Measurements from ENCODE around the gene ITFG2.
"Not testable (repeated sequence)": the region's sequence is repeated elsewhere in the genome, so short reads cannot be mapped to it uniquely, and the experiment has no call there.

Gene ITFG2
- total RNA-seq, result 51.2 reads per million, percentile 69 among the genes with 10 or more reads in this experiment

DNA sequence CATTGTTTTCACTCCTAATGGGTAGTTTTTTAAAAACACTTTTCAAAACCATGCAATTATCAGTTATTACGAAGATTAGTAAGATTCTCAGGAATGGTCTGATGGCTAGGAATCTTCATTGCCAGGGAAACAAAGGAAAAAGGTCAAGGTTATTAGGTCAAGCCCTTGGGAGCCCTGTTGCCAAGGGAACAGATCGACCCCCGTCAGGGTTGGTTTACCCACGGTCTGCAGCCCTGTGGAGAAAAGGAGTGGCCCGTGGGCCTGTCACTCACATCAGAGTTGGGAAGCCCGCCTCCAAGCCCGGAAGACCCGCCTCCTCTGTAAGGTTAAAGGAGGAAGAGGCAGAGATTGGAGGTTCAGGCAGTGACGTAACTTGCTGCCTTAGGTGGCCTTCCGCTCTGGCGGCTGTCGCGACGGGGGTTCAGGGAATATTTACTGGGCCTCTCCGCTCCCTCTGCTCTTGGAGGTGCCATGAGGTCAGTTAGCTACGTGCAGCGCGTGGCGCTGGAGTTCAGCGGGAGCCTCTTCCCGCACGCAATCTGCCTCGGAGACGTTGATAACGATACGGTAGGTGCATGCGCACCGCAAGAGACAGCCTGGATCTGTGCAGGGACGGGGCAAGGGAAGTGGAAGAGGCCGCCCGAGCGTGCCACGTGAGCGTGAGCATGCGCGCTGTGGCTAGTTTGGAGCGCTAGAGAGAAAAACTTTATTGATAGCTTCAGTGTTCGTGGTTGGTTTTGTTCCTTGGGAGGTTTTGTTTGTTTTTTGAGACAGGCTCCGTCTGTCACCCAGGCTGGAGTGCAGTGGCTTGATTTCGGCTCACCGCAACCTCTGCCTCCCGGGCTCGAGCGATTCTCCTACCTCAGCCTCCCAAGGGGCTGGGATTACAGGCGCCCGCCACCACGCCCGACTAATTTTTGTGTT is at the start of gene ITFG2:
Gene ITFG2, plus strand, starts transcription at position 379 of the 924 bp plus-strand sequence. Its CDS starts 93 bp downstream, at position 472.
- DNase-seq, result peak; percentile 93

DNA sequence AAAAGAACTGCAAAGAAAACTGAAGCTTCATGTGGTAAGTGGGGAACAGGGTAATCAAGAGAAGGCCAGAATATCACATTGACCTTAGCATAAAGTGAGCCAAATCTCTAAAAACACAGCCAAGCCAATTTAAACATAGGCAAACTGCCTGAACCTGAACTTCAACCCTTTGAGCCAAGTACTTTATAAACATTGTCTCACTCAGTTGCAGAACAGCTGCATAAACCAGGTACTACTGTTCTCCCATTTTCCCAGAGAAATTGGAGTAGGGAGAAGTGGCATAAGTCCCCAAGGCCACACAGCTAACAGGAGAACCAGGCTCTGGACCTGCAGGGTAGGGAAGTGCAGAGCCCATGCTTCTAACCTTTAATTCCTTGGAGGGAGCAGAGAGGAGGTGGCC is 48.1 kb upstream of the ITFG2 start:
- no peak for DNase-seq

DNA sequence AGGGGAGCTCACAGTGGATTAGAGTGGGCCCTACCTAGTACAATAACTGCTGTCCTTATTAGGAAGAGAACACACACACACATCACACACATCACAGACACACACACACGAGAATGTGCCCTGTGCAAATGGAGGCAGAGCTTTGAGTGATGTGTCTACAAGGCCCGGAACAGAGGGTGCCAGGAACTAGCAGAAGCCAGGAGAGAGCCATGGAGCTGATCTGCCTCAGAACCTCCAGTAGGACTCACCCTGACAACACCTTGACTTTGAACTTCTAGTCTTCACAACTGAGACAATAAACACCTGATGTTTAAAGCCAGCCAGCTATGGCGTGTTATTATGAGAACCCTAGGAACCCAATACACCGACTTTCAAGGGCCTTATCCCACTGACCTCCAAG is 47.4 kb upstream of the ITFG2 start:
- no peak for DNase-seq

DNA sequence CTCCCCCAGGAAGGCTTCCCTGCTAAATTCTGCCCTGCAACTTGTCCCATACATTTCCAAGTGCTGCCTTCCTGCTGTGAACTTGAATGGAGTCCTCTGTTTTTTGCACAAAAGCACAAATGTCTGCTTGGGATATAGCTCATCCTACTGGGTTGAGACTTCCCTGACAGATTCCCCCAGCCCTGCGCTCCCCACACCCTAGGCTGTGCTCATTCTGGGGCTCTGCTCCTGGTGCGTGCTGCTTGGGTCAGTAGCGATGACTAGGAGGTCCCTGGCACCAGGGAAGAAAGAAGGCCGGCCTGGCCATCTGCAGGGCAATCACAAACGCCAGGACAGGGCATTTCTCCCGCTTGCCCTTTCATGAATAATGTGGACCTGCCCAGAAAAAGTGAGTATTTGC is 46.9 kb upstream of the ITFG2 start:
- no peak for DNase-seq

DNA sequence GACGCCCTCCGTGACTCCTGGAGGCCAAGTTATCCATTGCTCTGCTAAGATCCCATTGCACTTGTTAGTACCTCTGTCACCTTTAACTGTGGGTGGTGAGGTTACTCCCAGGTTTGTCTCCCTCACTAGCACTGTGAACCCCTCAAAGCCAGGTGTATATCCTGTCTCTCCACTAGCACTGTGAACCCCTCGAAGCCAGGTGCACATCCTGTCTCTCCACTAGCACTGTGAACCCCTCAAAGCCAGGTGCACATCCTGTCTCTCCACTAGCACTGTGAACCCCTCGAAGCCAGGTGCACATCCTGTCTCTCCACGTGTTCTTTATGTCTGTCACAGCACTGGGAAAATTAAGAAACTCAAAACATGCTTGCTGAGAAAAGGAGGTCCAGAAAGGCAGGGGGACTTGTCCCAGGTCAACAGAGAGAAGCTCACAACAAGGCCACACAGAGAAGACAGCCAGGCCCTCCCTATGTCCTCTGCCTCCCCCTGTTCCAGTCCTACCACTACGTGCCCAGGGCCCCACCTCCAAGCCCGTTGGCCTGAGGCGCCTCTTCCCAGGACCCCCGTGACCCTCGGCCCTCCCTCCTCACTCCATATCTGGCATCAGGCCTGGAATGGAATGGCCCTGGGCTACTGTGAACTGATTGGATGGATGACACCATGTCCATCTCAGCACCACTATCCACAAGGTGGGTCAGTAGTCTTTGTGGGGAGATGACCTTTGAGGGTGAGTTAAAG is 44.1 kb upstream of the ITFG2 start:
- DNase-seq, result no peak

DNA sequence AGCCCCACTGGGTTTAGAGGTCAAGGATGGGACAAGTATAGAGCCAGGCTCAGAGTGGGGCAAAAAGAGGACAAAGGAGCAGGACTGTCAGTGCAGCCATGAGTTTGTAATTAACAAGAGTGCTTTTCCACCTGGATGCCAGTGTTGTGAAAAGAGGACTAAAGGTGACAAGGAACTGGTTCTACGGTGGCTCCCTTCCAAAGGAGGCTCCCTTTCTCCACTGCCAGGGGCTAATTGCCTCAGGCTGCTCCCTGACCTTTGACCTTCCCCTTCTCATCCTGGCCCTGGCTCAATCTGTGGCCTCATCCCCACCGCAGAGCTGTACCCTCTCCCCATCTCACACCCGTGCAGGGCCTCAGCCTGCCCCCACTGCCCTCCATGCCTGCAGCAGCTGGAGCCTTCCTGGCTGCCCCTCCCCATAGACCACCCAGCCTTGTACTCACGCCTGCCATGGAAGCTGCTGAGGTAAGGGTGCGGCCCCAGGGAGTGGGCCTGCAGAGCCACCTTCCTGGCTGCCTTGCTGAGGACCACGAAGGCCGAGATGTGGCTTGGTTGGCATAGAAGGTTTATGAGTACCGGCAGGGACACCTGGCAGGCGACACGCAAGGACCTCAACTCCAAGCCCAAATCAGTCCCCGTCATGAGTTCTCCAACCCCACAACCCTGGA is 42.5 kb upstream of the ITFG2 start:
- DNase-seq, result no peak

DNA sequence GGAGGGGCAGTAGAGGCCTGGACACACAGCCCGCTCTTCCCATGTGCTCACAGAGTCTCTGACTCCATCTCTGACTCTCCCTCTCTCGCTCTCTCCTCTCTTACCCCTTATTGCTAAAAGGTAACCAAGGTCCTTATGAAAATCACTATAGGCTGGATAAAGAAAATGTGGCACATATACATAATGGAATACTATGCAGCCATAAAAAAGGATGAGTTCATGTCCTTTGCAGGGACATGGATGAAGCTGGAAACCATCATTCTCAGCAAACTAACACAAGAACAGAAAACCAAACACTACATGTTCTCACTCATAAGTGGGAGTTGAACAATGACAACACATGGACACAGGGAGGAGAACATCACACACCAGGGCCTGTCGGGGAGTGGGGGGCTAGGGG is 41.9 kb upstream of the ITFG2 start:
- not testable (repeated sequence) for DNase-seq

DNA sequence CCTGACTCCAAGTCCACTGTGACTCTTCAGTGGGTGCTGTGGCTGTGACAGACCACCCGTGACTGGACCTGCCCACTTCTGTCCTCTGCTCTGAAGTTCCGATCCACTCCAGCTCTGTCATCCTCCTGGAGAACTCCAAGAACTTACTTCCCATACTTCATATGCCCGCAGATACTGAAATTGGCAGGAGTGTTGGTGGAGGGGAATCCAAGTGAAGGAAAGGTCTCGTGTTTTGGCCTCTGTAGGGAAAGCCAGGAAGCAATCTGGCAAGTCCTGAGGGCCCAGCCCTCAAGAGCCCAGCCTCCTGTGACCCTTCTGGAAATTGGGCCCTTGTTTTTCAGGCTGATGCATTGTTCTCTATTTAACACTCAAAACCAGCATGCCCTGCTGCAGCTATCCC is 40.1 kb upstream of the ITFG2 start:
- no peak for DNase-seq

DNA sequence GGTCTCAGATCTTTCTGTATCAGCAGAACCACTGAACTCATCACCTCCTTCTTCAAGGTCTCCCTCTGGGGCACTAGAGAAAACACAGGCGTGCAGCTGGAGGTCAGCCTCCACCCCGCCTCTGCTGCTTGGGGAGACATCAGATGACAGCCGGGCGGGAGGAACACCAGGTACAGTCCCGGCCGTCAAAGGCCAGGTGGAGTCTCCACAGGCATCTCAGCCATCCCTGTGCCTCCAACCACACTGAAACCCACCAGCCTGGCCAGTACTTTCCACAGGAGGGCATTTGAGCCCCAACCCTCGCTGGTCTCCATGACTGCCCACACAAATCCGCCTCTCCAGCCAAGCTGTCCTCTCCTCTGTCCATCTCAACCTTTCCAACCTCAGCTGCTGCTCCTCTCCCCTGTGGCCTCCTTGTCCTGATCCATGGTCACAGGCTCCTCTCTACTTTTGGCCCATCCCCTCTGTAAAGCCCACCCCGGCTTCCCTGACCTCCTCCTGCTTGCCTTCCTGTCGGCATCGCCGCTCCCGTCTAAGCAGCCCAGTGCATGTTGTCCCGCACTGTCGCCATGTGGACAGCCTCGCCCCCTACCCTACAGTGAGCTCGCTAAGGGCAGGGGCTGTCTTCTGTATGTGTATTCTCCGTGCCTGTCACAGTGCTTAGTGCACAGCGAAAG is 39.1 kb upstream of the ITFG2 start:
- no peak for DNase-seq

DNA sequence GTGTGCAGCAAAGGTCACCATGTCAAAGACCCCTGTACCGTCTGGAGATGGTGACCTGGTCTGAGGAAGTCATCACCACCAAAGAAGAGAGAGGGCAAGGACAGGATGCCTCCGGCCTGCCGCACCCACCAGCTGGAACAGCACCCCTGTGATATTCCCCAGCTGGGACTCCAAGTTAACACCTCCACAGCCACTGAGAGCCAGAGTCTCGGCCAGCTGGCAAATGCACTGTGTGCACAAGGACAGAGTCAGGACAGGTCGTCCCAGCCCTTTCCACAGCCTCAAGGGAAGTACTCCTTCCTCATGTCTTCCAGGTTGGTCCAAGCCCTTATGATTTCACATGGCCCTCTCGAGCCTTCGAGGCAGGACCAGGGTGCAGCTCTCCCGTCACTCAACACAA is 37.0 kb upstream of the ITFG2 start:
- DNase-seq, result no peak

DNA sequence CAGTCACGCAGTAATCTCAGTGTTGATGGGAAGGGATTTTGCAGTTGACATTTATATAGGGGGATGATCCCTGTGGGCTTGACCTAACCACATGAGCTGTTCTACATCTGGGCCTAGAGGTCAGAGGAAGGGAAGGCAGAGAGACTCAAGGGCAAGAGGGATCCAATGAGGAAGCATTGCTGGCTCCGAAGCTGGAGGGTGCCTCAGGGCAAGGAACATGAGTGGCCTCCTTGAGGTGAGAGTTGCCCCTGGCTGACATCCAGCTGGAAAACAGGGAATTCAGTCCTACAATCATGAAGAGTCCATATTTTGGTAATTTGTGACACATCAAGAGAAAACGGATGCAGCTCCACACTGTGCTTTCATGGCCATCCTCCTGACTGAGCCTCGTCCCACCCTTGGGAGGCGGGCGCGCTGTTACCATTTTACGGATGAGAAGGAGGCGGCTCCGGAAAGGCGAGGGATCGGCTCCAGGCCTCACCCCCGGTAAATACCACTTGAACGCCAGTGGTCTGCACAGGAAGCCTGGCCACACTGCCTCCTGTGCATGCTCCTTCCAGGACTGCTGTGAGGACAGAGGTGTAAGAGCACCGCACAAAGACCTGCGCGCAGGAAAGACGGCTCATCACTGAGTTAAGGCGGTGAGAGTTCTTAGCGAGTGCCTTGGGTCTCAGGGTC is 36.2 kb upstream of the ITFG2 start:
- DNase-seq, result no peak

DNA sequence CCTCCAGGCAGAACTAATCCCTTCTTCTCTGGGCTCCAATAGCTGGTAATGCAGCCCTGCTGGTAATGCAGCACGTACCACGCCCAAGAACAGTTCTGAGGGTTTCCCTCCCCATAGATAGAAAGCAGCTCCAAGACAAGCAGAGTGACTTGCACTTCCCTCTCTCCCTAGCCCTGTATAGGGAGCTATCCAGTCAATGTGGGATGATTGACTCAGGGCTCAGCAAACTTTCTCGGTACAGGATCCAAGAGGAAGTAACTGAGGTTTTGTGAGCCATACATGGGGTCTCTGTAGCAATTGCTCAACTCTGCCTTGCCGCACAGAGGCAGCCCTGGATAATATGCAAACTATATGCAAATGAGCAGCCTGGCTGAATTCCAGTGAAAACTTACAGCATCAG is 33.2 kb upstream of the ITFG2 start:
- DNase-seq, result no peak

DNA sequence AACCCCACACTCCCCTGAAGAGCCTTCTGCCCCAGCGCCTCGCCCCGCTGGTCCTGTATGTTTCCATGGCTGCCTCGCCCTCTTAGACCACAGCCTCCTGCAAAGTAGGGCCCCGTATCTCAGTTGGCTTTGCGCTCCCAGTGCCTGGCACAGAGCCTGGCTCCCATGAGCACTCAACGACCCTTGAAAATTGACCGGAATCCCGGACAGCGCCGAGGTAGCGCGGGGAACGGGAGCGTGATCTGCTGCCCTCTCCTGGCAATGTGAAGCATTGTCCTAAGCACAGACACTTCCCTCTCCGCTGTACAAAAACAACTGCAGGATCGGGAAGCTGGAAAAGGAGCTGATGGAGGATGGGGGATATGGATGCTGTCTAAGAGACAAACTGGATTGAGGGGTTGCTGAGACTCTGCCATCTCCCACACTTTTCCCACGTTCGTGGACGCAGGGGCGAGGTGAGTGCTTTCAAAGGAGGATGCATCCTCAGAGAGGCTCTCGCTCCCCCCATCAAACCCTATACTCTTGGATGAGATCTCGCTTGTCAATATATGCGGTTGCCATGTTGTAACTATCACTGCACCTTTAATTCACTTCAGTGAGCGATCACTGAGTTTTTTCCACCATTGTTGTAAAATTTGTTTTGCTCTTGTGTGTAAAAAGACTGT is 28.4 kb upstream of the ITFG2 start:
- DNase-seq, result peak; percentile 45

DNA sequence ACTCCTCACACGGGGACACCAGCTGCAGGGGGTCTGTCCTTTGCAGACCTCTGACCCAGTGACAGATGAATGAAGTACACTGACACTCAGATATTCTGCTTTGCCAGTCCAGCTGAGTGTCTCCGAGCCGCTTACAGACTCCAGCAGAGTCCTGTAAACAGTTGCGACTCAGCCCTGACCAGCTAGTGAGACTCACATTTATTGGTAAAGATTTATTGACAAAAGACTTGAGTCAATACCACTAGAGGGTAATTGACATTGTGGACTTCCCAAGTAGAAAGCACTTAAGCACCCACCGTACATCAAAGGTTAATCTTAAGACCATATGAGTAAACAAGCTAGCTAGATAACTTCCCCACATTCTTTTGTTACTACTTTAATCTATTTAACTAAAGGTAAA is 27.5 kb upstream of the ITFG2 start:
- DNase-seq, result no peak

DNA sequence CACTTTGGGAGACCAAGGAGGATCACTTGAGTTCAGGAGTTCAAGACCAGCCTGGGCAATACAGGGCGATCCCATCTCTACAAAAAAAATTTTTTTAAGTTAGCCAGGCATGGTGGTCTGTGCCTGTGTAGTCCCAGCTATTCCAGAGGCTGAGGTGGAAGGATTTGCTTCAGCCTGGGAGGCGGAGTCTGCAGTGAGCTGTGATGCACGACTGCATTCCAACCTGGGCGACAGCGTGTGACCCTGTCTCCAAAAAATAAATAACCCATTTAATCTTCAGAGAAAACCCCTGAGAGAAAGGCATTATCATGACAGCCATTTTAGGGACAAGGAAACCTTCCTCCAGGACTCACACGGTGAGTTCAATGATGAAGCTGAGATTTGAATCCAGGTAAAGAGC is 21.4 kb upstream of the ITFG2 start:
- DNase-seq, result no peak

DNA sequence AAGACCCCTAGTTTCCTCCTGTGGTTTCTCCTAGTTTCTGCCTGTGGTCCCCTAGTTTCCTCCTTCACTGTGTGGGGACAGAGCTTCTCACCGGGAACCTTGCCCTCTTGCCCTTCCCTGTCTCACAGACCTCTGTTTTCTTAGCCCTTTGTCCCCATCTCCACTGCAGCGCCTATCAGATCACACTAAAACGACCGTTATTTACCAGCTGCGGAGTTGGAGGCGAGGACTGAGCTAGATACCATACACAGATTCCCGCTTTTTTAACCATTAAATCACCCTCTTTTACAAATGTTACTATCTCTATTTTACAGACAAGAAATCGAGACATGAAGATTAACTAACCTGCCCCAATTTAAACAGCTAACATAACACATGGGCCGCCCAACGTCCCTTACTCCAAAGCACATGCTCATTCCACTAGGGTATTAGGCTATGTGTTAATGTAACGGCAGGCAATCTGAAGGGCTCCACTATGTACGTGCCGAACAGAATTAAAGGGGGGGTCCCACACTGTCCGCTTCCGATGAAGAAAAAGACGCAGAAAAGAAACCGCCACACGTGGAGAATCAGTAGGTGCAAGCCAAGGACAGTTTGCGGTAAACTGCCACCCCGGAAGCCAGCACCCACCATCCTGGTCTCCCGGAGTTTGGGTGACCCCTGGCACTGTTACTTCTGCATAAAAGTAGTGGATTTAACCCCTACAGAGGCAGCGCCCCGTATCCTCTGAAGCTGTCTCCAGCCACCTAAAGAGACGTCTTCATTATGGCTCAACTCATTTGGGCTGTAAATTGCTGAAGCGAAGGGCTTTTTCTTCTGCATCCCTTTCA is 19.6 kb upstream of the ITFG2 start:
- no peak for DNase-seq

DNA sequence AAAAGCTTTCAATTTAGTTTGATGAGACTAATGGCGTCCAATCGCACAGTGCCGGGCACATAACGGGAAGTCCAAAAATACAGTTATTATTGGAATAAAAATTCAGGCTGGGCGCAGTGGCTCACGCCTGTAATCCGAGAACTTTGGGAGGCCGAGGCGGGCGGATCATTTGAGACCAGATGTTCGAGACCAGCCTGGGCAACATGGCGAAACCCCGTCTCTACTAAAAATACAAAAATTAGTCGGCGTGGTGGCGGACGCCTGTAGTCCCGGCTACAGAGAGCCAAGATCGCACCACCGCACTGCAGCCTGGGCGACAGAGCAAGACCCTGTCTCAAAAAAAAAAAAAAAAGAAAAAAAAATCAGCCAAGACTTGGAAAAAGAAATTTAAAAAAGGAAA is 18.9 kb upstream of the ITFG2 start:
- DNase-seq, result no peak

DNA sequence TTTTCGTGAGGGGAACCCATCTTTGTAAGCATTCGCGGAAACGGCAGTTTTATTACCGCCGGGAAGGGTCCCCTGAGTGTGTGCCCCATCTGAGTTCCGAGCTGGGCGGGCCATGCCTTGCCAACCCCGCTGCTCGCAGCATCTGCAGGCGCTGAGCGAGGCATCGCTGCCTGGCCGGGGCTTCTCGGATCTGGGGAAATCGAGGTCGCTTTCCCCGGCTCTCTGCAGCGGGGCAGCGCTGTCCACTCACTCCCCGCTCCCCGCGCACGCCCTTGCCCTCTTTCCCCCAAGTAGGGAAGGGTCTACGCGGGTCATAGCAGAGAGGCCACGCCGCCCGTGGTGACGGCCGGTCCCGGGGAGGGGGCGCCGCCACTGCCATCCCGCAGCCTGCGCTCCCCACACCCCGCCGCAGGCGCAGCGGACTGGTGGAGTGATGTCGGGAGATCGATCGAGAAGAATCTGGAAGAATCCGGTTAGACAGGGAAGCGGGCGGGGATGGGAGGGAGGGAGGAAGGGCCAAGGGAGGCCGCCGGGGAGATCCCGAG is 18.2 kb upstream of the ITFG2 start:
- no peak for DNase-seq

DNA sequence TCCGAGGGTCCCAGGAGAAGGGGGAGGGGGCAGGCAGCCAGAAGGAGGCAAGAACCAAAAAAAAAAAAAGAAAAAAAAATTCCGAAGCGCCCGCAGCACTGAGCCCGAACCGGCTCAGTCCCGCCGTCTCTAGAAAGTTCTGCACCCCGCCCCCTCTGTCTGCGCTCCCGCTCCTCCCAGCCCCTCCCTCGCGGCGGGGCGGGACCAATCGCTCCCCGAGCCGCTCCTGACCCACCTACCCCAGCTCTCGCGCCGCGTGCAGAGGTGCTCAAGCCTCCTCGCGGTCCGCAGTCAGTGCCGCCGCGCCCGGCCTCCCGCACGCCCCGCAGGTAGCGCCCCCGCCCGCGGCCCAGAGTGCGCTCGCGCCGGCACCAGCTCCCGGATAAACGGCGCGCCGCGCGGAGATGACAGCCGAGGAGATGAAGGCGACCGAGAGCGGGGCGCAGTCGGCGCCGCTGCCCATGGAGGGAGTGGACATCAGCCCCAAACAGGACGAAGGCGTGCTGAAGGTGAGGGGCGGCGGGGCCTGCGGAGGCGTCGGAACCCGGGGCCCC is 17.7 kb upstream of the ITFG2 start, which contains the start of gene FKBP4:
Gene FKBP4, plus strand, starts transcription at position 235 of the 554 bp plus-strand sequence. Its CDS starts 170 bp downstream, at position 405.
- peak; percentile 88 for DNase-seq

Data from effector CD4-positive, alpha-beta T cell (primary cell).